ENCODE measurements around the gene GRID1. TPM values are rescaled to one million over a fixed set of nuclear protein-coding genes. Genes with fewer than 3 reads are reported as not detected.

GRID1 gene
- total and polyA plus RNA-seq, 9 of the 15 experiments (the other 6 are each of a cell fraction or from before 2014, with no cell fraction given), result 0.01 to 7.2 (median 1.2) TPM

DNA sequence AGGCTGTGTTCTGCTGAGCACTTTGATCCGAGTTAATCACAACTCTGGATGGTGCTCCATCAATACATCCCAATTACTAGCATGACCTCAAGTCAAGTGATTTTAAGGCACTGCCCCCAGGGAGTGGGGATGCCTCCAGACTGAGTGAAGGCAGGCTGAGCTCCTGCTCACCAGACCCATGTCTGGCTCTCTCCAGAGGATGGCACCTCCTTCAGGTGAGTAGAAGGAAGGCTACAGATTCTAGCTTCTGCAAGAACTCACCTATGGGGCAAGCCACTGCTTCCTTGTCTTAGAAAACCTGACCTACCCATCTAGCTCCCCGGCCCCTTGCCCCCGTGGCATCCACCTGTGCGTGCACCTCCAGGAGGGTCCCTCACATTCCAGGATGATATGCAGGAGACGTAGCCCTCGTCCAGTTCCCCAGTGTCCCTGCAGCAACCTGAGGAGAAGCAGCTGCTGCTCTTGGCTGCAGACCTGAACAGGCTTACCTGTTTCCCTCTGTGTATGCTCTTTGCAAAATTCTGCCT is 390.3 kb downstream of the GRID1 start (continued):
- no peak for TF ChIP-seq GATAD2B (IDR thresholded peaks at IDR 0.05; ENCODE audit: borderline replicate concordance)
- TF ChIP-seq MED1 (CRISPR knock-in tag; IDR thresholded peaks at IDR 0.05; ENCODE audit: borderline replicate concordance), result no peak
- TF ChIP-seq, protein P1, sequence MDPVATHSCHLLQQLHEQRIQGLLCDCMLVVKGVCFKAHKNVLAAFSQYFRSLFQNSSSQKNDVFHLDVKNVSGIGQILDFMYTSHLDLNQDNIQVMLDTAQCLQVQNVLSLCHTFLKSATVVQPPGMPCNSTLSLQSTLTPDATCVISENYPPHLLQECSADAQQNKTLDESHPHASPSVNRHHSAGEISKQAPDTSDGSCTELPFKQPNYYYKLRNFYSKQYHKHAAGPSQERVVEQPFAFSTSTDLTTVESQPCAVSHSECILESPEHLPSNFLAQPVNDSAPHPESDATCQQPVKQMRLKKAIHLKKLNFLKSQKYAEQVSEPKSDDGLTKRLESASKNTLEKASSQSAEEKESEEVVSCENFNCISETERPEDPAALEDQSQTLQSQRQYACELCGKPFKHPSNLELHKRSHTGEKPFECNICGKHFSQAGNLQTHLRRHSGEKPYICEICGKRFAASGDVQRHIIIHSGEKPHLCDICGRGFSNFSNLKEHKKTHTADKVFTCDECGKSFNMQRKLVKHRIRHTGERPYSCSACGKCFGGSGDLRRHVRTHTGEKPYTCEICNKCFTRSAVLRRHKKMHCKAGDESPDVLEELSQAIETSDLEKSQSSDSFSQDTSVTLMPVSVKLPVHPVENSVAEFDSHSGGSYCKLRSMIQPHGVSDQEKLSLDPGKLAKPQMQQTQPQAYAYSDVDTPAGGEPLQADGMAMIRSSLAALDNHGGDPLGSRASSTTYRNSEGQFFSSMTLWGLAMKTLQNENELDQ (CRISPR knock-in tag; IDR thresholded peaks at IDR 0.05; ENCODE audit: borderline replicate concordance), result no peak
- TF ChIP-seq JUNB (CRISPR knock-in tag; conservative IDR thresholded peaks at IDR 0.05), result no peak
- TF ChIP-seq ZNF77 (CRISPR knock-in tag; IDR thresholded peaks at IDR 0.05), result no peak
- no peak for TF ChIP-seq SRF (CRISPR knock-in tag; IDR thresholded peaks at IDR 0.05)
- no peak for TF ChIP-seq ZNF79 (CRISPR knock-in tag; IDR thresholded peaks at IDR 0.05; ENCODE audit: low read depth)
- TF ChIP-seq CXXC5 (CRISPR knock-in tag; IDR thresholded peaks at IDR 0.05), result no peak
- no peak for TF ChIP-seq XRCC4 (IDR thresholded peaks at IDR 0.05; ENCODE audit: extremely low read depth, insufficient read depth, insufficient read length)
- no peak for TF ChIP-seq BDP1 (IDR thresholded peaks at IDR 0.05; ENCODE audit: insufficient read depth, insufficient read length)
- TF ChIP-seq ZBTB8A (IDR thresholded peaks at IDR 0.05; ENCODE audit: partially characterized antibody), result no peak
- no peak for TF ChIP-seq HMBOX1 (IDR thresholded peaks at IDR 0.05)
